Measurements from ENCODE around the gene LHFPL2.

LHFPL2 gene

DNA sequence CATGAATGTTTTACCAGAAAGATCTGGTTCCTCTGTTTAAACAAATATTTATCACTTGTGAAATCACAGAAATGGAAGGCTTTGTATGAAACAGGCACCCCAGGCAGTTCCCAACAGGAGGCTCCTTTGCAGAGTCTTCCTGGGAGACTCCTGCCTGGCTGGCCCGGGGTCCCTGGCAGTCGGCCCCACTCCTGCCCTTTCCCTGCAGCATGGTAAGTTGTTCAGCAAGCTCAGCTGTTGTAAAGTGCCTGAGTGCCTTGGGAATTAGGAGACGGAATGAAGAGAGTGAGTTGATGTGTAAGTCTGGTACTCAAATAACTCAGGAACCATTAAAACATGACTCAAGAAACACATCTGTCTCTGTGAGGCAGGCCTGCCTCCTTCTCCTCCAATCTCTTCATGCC, 17.5 kb upstream of the LHFPL2 start:
- DNase-seq, result no peak

DNA sequence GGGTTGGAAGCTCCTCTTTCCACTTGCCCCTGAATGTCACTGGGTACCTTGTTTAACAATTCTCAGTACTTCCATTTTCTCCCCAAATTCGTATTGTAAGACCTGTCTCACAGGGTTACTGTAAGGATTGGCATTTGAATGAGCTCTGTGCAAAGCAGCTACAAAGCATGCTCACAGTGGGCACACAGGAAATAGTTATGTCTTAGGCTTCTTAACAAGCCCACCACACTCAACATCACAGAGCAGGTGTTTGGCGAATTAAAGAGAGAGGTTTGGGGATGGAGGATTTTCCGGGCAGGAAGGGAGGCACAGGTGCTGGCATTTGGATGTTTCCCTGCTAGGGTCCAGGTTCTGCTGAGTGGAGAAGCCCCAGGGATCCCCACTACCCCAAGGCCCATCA, 17.0 kb upstream of the LHFPL2 start:
- no peak for DNase-seq

DNA sequence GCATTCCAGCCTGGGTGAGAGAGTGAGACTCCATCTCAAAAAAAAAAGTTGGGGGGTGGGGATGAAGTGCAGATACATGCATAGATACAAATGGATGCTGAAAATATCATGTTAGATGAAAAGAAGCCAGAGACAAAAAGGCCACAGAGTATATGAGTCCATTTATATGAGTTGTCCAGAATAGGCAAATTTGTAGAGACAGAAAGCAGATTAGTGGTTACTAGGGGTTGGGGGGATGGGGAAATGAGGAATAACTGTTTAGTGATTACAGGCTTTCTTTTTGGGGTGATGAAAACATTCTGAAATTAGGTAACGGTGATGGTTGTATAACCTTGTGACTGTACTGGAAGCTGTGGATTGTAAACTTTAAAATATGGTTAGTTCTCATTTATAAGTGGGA, 13.8 kb upstream of the LHFPL2 start:
- no peak for DNase-seq

DNA sequence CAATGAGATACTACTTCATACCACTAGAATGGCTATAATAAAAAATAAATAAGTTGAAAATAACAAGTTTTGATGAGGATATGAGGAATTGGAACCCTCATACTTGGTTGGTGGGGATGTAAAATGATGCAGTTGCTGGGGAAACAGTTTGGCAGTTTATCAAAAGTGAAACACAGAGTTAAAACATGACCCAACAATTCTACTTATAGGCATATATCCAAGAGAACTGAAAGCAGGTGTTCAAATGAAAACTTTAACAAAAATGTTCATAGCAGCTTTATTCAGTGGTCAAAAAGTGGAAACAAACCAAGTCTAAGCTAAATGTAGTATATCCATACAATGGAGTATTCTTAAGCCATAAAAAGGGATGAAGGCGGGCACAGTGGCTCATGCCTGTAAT, 13.1 kb upstream of the LHFPL2 start:
- no peak for DNase-seq

DNA sequence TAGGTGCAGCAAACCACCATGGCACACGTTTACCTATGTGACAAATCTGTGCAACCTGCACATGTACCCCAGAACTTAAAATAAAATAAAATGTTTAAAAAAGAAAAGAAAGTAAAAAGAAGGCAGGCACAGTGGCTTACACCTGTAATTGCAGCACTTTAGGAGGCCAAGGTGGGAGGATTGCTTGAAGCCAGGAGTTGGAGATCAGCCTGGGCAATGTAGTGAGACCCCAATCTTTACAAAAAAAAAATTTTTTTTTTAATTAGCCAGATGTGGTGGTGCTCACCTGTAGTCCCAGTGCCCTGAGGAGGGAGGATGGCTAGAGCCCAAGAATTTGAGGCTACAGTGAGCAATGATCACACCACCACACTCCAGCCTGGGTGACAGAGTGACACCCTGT, 12.5 kb upstream of the LHFPL2 start:
- no peak for DNase-seq

DNA sequence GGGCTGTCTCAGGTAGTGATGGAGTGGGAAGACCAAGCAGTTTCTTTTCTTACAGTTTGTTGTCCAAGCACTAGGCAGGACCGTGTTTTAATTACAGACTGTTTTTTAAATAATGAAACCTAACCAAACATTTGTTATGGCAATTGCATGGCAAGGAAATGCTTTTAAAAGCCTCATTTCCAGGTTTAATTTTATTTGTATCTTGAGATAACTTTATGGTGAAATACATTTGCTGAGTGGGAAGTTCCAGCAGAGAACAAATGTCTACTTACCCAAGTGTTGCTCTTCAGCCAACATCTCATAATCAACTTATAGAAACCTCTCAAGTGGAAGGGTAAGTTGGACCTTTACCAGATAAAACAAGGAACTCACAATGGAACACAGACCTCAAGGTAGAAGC, 11.8 kb upstream of the LHFPL2 start:
- DNase-seq, result no peak

DNA sequence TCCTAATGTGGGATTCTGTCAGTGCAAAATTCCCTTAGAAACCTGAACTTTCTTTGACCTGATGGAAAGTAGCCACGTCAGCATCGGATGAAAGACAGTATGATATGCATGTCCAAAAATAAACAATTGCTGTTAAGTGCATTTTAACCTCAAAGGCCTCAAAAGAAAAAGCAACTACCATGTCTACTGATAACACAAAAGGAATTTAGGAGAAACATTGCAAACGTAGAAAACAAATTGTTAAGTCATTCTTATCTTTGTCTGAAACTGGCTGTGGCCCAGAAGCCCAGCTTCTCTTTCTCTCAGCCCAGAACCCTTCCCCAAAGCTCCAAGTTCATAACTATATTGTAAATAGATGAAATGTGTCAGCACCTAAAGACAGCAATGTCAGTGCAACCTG, 11.1 kb upstream of the LHFPL2 start:
- DNase-seq, result no peak

DNA sequence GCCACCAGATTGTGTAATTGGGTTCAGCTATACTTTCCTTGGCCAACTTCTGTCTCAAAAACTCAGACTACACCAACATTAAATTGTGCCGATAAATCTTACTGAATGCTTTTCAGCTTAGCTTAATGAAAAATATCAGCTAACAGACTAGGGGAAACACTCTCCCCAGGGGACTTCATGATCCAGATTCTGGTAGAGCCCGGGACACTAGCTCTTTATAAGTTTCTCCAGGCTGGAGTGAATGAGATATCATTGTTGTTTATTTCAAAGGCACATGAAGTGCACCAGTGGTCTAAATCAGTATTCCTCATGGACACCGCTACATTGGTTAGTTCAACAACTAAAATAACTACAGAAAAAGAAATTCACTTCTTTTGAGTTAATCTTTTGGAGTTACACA, 10.5 kb upstream of the LHFPL2 start:
- no peak for DNase-seq

DNA sequence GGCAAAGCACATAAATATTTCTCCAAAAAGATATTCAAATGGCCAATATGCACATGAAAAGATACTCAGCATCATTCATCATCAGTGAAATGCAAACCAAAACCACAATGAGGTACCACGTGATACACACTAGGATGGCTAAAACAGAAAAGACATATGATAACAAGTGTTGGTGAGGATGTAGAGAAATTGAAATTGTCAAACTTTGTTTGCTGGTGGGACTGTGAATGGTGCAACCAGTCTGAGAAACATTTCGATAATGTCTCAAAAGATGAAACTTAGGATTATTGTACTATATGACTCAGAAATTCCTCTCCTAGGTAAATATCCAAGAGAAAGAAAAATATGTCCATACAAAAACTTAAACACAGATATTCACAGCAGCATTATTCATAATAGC, 8.6 kb upstream of the LHFPL2 start:
- DNase-seq, result no peak

DNA sequence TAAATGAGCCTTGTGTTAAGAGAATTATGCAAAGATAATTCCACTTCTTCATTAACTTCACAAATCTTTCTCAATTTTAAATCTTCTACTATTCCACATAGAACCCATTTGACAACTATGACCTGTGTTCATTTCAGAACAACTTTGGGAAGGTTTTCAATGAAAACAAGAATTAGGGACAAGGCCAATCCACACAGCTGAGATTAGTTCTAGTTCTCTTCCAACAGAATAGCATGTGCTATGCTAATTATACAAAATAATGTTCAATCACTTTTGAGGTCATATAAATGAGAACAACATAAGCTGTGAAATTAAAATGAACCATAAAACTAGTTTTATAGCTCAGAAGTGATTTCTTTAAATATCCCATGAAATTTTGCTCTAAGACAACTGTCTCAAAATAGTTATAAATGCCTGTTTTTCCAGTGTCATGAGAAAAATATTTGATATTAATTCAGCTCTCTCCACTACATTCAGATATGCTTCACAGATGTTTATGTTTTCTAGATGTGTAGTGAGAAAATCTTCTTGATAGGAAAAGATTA, 7.2 kb upstream of the LHFPL2 start:
- DNase-seq, result no peak

DNA sequence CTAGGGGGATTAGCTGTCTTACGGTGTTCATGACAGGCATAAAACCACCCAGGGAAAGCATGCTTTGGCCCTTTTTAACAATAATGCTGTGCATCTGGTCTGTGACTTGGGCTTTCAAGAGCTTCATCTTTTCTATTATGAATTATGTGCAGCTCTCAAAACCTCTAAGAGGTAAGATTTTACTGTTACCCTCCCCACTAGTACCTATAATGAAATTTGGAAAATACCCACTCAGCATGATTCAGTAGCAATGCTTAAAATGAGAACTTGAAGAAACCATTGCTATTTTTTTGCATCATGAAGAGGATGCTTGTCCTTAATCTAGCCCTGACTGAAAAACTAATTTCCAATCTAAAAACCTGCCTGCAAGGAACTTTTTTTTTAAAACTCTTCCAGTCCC, 5.8 kb upstream of the LHFPL2 start:
- DNase-seq, result no peak

DNA sequence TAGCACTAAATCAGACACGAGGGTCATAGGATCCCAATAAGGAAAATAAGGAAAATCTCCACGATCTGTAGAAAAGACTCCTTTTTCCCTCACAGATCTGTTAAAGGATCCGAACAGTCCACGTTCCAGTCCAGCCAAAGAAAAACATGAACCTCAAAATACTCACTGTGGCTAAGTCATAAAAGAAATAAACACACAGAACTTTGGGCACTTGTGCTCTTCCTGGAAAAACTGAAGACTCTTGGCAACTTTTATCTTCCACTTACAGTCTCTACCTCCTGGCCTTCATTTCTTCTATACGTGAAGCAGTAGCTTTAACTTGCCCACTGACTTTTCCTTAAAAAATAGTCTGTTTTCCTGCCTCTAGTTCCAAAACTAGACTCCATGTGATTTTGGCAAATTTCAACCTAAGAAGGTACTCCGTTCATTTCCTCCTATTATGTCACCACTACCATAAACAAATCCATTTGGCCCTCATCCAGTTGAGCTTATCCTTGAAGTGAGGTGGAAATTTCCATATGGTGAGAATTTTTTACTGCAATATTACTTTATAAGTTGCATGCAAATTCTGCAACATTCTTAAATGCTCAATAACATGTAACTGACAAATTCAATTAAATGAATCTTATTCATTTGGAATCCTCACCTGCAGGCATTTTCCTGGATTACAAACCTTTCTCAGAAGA, 5.3 kb upstream of the LHFPL2 start:
- DNase-seq, result no peak

DNA sequence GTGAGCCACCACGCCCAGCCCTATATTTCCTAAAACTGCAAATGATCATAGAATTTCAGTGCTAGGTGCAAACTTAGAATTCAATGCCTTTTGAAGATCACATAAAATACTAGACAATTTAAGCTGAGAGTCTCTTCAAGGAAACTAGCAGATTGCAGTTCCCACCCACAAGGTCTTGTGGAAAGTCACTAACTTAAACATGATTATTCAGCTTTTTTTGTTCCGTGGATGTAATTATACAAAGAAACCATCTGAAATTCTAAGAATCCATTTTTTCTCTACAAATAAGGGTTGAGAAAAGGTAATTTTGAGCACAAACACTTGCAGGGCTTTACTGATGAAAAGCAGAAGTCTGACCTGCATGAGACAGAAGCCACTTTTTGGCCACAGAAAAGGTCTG, 4.5 kb upstream of the LHFPL2 start:
- no peak for DNase-seq

DNA sequence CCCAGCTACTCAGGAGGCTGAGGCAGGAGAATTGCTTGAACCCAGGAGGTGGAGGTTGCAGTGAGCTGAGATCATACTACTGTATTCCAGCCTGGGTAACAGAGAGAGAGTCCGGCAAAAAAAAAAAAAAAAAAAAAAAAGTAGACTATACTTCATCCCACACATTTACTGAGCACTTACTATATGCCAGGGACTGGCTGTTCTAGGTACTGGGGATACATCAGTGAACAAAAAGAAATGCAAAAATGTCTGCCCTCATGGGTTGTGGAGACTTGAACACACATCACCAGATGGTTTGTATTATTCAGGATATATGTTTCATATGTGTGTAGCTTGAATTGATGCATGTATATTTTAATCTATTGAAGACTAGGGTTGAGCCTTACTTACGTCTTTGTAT, 2.9 kb upstream of the LHFPL2 start:
- no peak for DNase-seq

DNA sequence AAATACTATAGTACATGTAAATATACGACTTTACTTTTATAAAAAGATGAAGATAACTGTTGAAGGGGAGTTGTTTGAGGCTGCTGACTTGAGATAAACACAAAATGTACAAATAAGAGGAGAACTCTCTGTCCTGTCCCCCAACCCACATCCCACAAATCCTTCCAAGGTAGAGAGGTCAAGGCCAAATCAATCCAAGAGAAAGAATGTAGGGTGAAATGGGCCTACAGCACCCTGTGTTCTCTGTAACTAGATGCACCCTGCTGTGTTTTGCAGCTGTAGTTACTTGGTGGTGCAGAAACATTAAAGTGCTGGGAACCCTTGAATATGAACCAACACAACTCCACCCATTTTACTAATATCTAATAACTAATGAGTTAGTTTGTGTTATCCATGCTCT, 2.0 kb upstream of the LHFPL2 start:
- DNase-seq, result no peak

DNA sequence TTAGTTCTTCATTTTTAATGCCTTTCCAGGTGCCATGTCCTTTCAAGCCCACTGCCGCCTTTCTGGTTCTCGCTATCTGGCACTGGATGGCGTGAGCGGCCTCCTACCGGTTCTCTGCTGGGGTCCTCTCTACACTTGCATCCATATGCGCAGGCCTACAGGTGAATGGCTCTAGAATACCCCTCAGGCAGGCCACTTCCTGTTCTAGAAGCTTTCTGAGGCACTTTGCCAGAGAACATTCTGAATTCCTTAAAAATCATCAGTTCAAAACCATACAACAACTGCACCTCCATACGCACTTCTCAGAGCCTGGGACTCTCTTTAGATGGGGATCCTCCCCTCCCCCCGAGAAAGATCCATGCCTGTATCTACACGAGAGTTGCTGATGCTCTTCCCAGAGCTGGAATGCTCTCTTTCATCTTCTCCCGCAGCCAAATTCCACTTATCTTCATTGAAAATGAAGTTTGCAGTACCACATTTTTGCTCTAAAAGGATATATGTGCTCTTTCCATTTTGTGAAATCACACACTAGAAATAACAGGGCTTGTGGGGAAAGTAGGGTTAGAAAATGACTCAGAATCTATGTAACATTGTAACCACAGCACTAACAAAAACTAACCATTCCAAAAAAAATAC, 1.4 kb upstream of the LHFPL2 start:
- DNase-seq, result no peak

DNA sequence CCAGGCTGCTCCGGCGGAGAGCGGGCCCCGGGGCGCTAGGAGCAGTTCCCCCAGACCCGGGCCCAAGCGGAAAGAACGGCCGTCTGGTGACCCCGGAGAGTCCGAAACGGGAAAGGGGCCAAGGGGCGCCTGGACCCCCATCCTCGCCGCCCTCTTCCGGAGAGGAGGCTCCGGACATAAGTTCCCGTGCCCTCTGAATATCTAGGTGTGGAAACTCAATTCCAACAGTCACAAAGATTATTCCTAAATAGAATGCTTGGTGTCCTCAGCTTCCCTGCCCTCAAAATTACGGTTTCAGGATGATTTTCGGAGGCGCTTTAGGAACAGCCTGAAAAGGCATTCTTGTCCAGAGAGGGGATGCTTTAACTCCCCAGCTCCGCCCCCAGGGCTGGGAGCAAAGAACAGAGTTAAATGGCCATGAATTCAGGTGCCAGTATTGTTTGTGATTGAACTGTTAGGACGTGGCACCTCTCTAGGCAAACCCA, 681 bp upstream of the LHFPL2 start:
- DNase-seq, result no peak

DNA sequence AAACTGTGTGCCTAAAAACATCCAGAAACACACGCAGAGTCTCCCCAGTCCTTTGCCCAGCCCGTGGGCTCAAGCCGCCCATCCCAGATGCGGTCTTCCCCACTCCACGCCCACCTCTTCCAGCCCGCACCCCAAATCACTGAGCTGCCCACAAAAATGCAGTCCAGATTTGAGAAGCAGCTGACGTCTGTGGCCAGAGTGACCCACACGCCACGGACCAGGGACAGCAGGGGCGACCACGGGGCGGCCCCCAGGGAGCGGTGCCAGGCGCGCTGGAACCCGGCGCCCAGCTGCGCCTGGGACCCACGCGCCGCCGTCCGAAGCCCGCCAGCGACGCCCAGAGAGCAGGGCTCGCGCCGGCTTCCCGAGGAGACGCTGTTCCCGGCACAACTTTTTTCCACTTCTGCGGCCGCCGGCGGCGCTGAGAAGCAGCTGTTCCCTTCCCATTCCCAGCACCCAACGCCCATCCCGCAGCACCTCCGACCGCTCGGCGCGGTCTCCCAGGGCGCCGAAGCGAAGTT, 674 bp downstream of the LHFPL2 start:
- no peak for DNase-seq

DNA sequence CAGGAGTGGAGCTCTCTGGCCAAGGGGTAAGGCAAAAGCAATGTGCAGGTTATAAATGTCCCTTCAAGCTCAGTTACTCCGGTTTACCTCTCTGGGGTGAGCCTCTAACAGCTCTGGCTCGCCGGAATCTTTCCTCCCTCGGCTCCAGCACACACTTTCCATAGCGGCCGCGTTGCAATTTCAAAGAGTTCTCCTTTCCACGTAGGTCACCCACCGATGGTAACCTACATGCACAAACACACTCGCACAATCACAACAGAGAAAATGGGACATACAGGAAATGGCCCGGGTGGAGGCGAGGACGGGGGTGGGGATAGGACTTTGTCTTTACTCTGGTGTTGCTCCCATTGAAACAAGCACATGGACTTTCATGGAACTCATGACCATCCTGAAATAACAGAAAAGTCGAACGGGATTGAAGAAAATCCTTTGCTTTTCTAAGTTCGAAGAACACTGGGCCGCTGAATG, 1.2 kb downstream of the LHFPL2 start:
- no peak for DNase-seq

DNA sequence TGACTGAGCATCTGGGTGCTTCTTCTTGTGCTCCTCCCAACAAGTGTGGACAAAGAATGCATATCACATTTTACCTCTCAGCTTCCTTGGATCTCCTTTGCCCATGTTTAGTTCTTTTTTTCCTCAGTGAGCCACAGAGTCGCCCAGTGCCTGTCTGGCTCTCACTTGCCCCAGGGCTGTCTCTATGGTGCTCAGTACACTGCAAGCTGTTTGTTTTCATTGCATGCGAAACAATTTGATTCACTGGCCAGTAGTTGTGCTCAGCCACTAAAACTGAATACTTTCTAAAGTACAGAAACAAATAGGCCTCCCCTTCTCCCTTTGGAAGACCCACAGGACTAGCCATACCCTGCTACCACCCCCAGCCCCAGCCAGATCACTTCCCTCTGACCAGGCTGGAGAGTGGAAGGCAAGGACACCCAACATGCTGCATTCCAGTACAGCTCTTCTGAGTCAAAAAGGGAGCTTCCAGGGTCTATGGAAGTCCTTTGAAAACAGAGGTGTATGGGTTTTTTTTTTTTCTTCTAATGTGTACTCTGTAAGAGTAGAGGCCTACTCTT, 3.8 kb downstream of the LHFPL2 start:
- DNase-seq, result no peak

DNA sequence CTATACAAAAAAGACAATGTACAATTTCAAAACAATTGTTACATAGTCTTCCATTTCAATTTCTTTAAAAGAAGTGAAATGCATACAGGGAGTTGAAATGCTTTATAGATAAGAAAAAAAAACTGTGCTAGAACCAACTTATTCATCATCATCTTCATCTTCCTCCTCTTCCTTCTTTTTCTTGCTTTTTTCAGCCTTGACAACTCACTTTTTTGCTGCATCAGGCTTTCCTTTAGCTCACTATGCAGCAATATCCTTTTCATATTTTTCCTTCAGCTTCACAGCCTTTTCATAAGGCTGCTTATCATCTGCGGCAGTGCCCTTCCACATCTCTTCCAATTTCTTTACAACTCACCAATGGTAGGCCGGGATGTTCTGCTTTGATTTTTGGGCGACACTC, 4.4 kb downstream of the LHFPL2 start:
- DNase-seq, result no peak

DNA sequence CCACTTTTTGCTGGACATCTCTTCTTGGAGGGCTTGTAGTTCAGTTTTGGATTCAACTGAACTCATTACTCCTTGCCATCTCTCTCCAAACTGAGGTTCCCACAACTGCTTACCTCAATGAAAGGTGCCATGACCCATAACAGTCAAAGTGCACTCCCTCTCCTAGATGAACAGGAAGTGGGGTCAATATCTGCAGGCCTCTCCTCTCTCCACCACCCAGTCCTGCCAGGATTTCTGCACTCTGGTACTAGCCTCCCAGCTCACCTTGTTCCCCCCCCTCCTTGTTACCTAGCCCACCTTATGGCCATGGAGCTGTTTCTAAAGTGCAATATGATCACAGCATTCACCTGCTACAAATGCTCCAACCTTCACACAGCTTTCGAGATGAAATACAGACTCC, 5.9 kb downstream of the LHFPL2 start:
- DNase-seq, result no peak

DNA sequence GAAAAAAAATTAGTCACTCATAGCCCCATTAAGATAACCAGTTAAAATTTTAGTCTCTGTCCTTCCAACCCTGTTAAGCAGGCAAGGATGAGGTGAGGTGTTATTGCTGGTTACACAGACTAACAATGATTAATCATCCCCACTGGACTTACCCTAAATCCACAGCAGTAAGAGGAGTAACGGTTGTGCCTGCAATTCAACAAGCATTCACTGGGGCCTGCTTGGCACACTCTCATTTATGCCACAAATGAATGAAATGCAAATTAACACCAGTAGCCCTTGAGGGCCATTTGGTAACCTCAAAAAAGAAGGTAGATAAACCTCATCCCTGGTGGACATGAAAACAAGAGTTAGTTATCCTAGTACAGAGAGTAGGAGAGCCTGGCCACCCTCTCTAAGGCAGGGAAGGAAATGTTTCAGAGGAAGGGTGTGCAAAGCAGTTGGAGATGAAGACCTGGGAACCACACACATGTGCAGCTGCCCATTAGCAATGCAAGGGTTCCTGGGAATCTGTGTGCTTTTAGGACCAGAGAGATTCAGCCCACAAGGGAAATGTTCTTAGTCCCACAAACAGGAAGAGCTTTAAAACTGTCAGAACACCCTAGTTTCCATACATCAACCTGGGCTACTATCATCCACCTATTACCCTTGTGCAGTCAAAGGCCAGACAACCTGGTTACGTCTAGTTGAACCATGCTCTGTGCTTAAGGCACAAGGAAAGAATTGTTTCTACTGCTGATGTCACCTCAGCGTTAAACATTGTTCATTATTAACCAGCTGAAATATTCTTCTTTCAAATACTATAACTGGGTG, 7.7 kb downstream of the LHFPL2 start:
- no peak for DNase-seq
